Measurements from ENCODE around the gene FAAP100. TPM values are rescaled to one million over a fixed set of nuclear protein-coding genes. Genes with fewer than 3 reads are reported as not detected.
A peak's percentile ranks its signal among the peaks of the same experiment; 100 is the strongest.
"Not testable (repeated sequence)": the region's sequence is repeated elsewhere in the genome, so short reads cannot be mapped to it uniquely, and the experiment has no call there.

The FAAP100 gene
- total RNA-seq, 1 donor from 2014 or later, result 37.2 TPM

DNA sequence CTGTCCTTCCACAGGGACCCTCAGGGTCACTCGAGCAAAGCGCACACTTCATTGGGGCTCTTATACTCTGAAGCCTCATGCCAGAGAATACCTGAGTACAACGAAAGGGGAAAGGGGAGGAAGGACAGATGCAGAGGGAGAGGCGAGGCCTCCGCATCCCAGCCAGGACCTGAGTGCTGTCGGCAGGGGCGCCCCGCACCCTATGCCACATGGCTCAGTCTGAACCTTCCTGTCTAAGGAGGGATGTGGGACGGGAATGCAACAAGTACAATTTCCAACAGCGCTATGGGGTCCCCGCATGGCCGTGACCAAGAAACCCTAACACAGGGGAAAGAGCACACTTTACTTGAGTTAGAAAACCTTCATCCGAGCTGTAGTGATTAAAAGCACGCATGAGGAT, 39.8 kb upstream of the FAAP100 start:
- DNase-seq (ENCODE audit: low spot score in 2 of 2, unreplicated experiment in 2 of 2), result no peak
- TF ChIP-seq, protein P1, sequence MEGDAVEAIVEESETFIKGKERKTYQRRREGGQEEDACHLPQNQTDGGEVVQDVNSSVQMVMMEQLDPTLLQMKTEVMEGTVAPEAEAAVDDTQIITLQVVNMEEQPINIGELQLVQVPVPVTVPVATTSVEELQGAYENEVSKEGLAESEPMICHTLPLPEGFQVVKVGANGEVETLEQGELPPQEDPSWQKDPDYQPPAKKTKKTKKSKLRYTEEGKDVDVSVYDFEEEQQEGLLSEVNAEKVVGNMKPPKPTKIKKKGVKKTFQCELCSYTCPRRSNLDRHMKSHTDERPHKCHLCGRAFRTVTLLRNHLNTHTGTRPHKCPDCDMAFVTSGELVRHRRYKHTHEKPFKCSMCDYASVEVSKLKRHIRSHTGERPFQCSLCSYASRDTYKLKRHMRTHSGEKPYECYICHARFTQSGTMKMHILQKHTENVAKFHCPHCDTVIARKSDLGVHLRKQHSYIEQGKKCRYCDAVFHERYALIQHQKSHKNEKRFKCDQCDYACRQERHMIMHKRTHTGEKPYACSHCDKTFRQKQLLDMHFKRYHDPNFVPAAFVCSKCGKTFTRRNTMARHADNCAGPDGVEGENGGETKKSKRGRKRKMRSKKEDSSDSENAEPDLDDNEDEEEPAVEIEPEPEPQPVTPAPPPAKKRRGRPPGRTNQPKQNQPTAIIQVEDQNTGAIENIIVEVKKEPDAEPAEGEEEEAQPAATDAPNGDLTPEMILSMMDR (IDR thresholded peaks at IDR 0.05; ENCODE audit: unreplicated experiment), result no peak
- Mint-ChIP-seq H3K4me1 (no peaks in the 10 kb centered on the region), H3K36me3 (peaks cover 32% of the 10 kb centered on the region), H3K27me3 (ENCODE audit: low read depth) (no peaks in the 10 kb centered on the region), H3K27ac (no peak overlapping the region), H3K4me3 (no peak overlapping the region), H3K9me3 (no peaks in the 10 kb centered on the region)

DNA sequence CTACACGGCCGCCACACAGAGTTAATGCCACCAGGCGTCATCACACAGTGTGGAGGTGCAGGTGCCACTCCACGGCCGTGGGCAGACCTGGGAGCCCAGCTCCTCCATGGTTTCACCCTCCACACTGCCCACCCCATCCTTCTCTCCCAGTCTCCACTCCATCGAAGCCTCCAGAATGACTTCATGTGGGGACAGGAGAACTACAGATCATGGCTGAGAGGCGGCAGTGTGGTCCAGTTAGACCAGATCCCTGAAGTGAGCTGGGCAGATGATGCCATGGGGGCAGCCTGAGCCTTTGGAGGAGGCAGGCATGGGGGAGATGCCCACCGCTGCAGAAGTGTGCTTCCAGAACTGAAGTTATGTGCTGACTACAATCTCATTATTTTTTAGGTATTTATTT, 38.0 kb upstream of the FAAP100 start:
- TF ChIP-seq, protein P1 (IDR thresholded peaks at IDR 0.05; ENCODE audit: unreplicated experiment), result no peak
- H3K4me3 Mint-ChIP-seq, result no peak overlapping the region
- H3K27ac Mint-ChIP-seq, result no peak overlapping the region
- no peaks in the 10 kb centered on the region for H3K4me1 Mint-ChIP-seq
- no peaks in the 10 kb centered on the region for H3K9me3 Mint-ChIP-seq
- no peaks in the 10 kb centered on the region for H3K27me3 Mint-ChIP-seq (ENCODE audit: low read depth)
- no peak for DNase-seq (ENCODE audit: low spot score in 2 of 2, unreplicated experiment in 2 of 2)
- H3K36me3 Mint-ChIP-seq, result peaks cover 43% of the 10 kb centered on the region

DNA sequence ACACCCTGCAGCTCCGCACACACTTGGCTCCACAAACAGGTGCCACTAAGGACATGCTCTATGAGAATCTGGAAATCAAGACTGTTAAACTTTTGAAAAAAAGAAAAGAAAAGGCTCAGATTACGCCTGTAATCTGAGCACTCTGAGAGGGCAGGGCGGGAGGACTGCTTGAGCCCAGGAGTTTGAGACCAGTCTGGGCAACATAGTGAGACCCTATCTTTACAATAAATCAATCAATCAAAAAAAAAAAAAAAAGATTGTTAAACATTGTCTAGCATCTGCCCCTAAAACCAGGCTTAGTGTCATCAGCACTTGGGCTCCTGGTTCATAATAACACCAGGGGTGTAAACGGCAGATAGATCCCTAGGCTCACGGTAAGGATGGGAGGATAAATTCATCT, 37.5 kb upstream of the FAAP100 start:
- H3K4me1 Mint-ChIP-seq, result no peaks in the 10 kb centered on the region
- no peak overlapping the region for H3K4me3 Mint-ChIP-seq
- no peaks in the 10 kb centered on the region for H3K27me3 Mint-ChIP-seq (ENCODE audit: low read depth)
- peaks cover 42% of the 10 kb centered on the region for H3K36me3 Mint-ChIP-seq
- no peaks in the 10 kb centered on the region for H3K9me3 Mint-ChIP-seq
- TF ChIP-seq, protein P1 (IDR thresholded peaks at IDR 0.05; ENCODE audit: unreplicated experiment), result no peak
- no peak for DNase-seq (ENCODE audit: low spot score in 2 of 2, unreplicated experiment in 2 of 2)
- no peak overlapping the region for H3K27ac Mint-ChIP-seq

DNA sequence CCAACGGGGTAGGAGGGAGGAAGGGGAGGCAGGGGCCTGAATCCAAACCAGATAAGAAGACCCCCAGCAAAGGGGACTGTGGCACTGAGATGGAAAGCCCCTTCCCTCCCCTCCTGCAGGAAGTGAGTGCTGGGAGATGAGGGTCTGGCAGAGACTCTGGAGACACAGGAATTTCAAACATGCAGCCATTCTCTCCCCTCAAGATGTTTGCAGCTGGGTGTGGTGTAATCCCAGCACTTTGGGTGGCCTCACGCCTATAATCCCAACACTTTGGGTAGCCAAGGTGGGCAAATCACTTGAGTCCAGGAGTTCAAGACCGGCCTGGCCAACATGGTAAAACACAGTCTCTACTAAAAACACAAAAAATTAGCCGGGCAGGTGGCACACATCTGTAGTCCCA, 33.9 kb upstream of the FAAP100 start:
- H3K27me3 Mint-ChIP-seq (ENCODE audit: low read depth), result no peaks in the 10 kb centered on the region
- TF ChIP-seq, protein P1 (IDR thresholded peaks at IDR 0.05; ENCODE audit: unreplicated experiment), result no peak
- H3K27ac Mint-ChIP-seq, result peak overlapping the region; percentile 9
- no peak for DNase-seq (ENCODE audit: low spot score in 2 of 2, unreplicated experiment in 2 of 2)
- no peaks in the 10 kb centered on the region for H3K4me1 Mint-ChIP-seq
- H3K9me3 Mint-ChIP-seq, result no peaks in the 10 kb centered on the region
- H3K36me3 Mint-ChIP-seq, result peaks cover 56% of the 10 kb centered on the region
- no peak overlapping the region for H3K4me3 Mint-ChIP-seq

DNA sequence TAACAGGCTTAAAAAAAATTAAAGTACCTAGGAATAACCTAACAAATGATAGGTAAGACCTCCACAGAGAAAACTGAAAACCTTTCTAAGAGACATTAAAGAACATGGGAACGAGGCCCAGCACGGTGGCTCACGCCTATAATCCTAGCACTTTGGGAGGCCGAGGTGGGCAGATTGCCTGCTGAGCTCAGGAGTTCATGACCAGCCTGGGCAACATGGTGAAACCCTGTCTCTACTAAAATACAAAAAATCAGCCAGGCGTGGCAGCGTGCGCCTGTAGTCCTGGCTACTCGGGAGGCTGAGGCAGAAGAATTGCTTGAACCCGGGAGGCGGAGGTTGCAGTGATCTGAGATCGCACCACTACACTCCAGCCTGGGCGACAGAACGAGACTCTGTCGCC, 32.6 kb upstream of the FAAP100 start:
- not testable (repeated sequence) for H3K27ac Mint-ChIP-seq; H3K27me3 Mint-ChIP-seq (ENCODE audit: low read depth); DNase-seq (ENCODE audit: low spot score in 2 of 2, unreplicated experiment in 2 of 2); H3K9me3 Mint-ChIP-seq; H3K4me1 Mint-ChIP-seq; H3K4me3 Mint-ChIP-seq
- peaks cover 65% of the 10 kb centered on the region for H3K36me3 Mint-ChIP-seq

DNA sequence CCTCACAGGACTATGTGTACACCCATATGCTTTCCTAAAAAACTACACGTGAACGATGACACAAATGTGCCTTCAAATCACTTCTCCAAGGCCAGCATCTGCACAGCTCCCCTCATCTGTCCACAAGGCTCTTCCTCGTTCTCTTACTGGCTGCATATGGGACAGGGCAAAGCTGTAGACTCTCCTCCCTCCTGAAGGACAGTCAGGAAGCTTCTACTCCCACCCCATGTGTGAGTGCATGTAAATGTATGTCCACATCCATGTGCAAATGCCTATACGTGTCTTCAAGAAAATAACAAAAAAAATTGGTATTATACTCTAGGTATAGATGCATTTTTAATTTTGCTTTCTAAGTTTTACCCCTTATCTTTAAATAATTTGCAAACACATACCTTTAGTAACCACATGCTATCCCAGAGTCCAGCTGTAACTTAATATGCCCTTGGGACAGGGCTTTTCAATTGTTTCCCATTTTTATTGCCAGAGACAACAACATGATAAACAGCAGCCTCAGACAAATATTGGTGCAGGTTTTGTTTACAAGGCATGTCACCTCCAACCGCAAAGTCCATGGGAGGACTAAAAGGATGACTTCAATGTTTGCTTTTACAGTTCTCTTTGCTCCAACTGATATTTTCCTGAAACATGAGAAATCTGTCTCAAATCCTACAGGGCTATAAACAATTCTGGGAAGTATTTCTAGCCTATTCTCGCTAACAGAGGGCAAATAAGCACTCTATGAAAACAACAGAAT, 31.6 kb upstream of the FAAP100 start:
- Mint-ChIP-seq H3K4me1 (no peaks in the 10 kb centered on the region), H3K36me3 (peaks cover 65% of the 10 kb centered on the region), H3K27me3 (ENCODE audit: low read depth) (no peaks in the 10 kb centered on the region), H3K9me3 (no peaks in the 10 kb centered on the region), H3K27ac (no peak overlapping the region), H3K4me3 (no peak overlapping the region)
- DNase-seq (ENCODE audit: low spot score in 2 of 2, unreplicated experiment in 2 of 2), result no peak
- TF ChIP-seq, protein P1 (IDR thresholded peaks at IDR 0.05; ENCODE audit: unreplicated experiment), result no peak
